ENCODE data around the gene HLA-B.
A peak's percentile ranks its signal among the peaks of the same experiment; 100 is the strongest.

Gene HLA-B

DNA sequence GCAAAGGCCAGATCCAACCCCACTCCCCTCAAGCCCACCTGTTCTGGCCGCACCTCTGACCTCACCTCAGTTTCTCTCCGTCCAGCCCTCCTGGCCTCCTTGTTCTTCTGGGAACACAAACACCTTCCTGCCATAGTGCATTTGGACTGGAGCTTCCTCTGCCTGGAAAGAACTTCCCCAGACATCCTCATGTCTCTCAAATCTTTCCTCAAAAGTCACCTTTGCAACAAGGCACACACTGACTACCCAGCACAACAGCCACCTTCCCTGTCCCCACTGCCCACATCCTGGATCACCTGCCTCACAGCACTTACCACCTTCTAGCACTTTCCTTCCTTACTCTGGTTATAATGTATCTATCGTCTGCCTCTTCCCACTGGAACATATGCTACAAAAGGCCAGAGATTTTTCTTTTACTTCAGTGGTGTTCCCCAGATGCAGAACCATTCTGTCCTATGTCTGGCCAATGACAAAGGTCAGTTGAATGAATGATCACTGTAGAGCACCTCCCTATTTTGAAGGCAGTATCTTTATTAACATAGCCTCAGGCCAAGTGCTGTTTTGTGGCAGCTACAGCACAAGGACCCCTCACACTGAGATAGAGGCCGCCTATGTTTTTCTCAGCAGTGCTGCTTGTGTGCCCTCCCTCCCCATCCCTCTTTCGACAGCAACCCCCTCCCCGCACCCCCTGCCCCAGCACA lies 4.1 kb downstream of the HLA-B start:
- peak overlapping the region; percentile 95 for H3K4me3 Mint-ChIP-seq
- peaks cover 48% of the 10 kb centered on the region for H3K36me3 Mint-ChIP-seq (ENCODE audit: low read depth)
- H3K4me1 Mint-ChIP-seq (ENCODE audit: low read depth): peaks cover 39% of the 10 kb centered on the region
- H3K27ac Mint-ChIP-seq: peak overlapping the region; percentile 78
- no peaks in the 10 kb centered on the region for H3K9me3 Mint-ChIP-seq
- no peaks in the 10 kb centered on the region for H3K27me3 Mint-ChIP-seq (ENCODE audit: low read depth)

DNA sequence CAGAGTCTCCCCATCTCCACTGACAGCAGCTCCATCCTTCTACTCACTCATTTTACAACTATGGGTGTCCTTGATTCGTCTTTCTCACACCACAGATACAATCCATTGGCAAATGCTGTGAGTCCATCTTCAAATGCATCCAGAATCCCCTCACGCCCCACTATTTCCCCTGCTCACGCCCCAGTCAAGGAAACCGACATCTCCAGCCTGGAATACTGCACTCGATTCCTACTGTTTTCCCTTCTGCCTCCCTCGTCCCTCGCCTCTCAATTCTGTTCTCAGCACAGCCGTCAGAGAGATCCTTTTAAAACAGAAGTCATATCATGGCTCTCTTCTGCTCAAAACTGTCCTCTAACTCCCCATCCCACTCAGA lies 4.7 kb downstream of the HLA-B start:
- Mint-ChIP-seq H3K36me3 (ENCODE audit: low read depth) (peaks cover 48% of the 10 kb centered on the region), H3K4me1 (ENCODE audit: low read depth) (peaks cover 36% of the 10 kb centered on the region), H3K9me3 (no peaks in the 10 kb centered on the region), H3K27me3 (ENCODE audit: low read depth) (no peaks in the 10 kb centered on the region), H3K4me3 (peak overlapping the region; percentile 95), H3K27ac (peak overlapping the region; percentile 78)

DNA sequence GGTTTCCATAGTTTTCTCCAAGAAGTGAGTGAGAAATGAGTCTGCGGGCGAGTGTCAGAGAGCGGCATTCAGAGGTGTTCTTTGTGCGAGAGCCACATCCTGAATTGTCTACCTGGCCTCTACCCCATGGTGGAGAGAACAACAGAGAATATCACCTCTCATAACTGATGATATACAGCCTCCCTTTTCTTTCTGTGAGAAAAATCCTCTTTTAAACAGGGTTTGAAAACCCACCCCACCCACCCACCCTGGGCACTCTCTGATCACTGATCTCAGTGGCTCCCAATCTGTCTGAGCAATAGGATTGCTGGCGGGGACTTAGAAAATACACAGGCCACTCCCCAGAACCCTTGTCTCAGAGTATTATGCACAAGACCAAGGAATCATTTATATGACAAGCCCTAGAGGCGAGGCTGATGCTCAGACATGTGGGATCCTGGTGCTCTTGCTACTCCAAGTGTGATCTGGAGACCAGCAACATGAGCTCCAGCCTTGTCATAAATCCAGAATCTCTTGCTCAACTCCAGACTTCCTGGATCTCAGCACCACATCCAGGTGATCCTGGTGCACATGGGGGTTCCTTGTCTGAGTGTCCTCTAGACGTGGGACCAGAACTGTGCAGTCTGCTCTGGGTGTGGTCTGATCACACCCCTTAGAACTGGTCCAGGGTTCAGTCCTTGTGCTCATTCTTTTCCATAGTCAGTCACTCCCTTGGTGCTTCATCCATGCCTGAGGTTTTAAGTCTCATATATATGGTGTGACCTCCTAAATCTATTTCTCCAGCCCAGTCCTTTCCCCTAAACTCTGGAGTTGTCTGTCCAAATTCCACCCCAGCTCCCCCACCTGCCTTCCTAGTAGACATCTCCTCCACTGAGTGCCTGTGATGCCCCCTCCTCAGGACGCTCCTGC lies 5.3 kb downstream of the HLA-B start:
- Mint-ChIP-seq H3K36me3 (ENCODE audit: low read depth) (peaks cover 45% of the 10 kb centered on the region), H3K4me3 (peak overlapping the region; percentile 95), H3K4me1 (ENCODE audit: low read depth) (peaks cover 36% of the 10 kb centered on the region), H3K27ac (peak overlapping the region; percentile 78), H3K9me3 (no peaks in the 10 kb centered on the region), H3K27me3 (ENCODE audit: low read depth) (peaks cover 3% of the 10 kb centered on the region)

DNA sequence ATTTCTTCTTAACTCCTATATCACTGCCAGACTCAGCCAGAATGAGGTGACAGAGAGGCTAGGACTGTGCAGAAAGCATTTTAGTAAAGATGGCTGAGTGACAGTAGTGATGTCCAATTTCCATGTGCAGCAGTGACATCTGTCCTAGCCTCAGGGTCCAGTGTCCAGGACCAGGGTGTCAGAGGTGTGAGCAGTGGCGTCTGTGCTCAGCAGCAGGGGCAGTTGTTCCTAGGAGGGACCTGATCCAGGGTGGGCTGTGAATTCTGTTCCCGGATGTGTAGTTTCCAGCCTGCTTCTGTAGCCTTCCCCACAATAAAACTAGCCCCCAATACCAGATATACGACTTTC lies 6.0 kb downstream of the HLA-B start:
- peaks cover 42% of the 10 kb centered on the region for H3K36me3 Mint-ChIP-seq (ENCODE audit: low read depth)
- H3K9me3 Mint-ChIP-seq: no peaks in the 10 kb centered on the region
- H3K4me1 Mint-ChIP-seq (ENCODE audit: low read depth): peaks cover 36% of the 10 kb centered on the region
- H3K27ac Mint-ChIP-seq: peak overlapping the region; percentile 10
- H3K27me3 Mint-ChIP-seq (ENCODE audit: low read depth): peaks cover 3% of the 10 kb centered on the region
- no peak overlapping the region for H3K4me3 Mint-ChIP-seq

DNA sequence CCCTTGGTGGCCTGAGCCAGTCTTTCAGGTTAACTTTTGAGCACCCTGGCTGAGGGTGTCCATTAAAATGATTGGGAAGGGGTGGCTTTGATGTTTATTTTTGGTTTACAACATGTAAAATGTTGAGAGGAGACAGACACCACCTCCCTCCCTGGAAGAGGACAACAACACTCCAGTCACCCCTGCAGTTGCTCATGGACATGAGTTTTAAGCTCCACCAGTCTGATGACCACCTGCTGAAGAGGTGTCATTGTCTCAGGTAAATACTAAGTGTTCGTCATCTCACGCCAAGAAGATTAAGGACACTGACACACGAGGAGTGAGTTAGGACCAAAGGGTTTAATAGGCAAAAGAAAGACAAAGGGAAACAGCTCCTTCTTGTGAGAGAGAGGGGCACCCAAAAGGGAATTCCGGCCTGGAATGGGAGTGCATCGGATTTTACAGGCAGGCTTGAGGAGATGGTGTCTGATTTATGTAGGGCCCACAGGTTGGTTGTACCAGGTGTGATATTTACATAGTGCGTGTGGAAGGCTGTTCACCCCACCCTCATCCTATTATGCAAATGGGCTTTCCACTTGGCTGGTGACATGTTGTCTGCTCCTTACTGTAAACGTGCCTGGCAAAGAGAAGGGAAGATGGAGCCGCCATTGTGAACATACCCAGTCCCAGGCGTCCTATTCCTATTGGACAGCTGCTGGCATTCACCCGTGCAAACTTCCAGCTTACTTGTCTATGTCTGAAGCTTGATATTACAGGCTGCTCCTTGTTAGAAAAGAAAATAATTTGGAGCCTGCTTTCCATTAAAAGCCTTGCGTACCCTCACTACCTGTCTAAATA lies 6.6 kb downstream of the HLA-B start:
- no peak overlapping the region for H3K27ac Mint-ChIP-seq
- H3K4me3 Mint-ChIP-seq: no peak overlapping the region
- H3K36me3 Mint-ChIP-seq (ENCODE audit: low read depth): peaks cover 36% of the 10 kb centered on the region
- H3K9me3 Mint-ChIP-seq: no peaks in the 10 kb centered on the region
- H3K4me1 Mint-ChIP-seq (ENCODE audit: low read depth): peaks cover 34% of the 10 kb centered on the region
- peaks cover 6% of the 10 kb centered on the region for H3K27me3 Mint-ChIP-seq (ENCODE audit: low read depth)

DNA sequence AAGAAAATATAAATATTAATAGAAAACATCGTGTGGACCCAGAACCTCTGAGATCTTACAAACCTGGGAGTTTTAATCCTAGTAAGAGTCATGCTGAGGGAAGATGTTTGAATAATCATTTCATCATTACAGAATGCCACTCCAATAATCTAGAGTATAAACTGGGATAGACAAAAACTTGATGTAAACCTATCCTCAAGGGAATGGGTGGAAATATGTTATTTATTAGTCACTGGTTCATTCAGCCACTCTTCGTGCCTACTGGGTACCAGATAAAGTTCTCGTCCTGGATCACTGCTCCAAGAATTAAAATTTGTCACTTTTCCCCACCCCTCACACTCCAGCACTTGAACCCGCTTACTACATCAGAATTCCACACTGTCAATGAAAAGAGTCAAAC lies 7.7 kb downstream of the HLA-B start:
- H3K27ac Mint-ChIP-seq: no peak overlapping the region
- no peaks in the 10 kb centered on the region for H3K9me3 Mint-ChIP-seq
- H3K4me3 Mint-ChIP-seq: no peak overlapping the region
- peaks cover 7% of the 10 kb centered on the region for H3K27me3 Mint-ChIP-seq (ENCODE audit: low read depth)
- peaks cover 24% of the 10 kb centered on the region for H3K4me1 Mint-ChIP-seq (ENCODE audit: low read depth)
- peaks cover 25% of the 10 kb centered on the region for H3K36me3 Mint-ChIP-seq (ENCODE audit: low read depth)

DNA sequence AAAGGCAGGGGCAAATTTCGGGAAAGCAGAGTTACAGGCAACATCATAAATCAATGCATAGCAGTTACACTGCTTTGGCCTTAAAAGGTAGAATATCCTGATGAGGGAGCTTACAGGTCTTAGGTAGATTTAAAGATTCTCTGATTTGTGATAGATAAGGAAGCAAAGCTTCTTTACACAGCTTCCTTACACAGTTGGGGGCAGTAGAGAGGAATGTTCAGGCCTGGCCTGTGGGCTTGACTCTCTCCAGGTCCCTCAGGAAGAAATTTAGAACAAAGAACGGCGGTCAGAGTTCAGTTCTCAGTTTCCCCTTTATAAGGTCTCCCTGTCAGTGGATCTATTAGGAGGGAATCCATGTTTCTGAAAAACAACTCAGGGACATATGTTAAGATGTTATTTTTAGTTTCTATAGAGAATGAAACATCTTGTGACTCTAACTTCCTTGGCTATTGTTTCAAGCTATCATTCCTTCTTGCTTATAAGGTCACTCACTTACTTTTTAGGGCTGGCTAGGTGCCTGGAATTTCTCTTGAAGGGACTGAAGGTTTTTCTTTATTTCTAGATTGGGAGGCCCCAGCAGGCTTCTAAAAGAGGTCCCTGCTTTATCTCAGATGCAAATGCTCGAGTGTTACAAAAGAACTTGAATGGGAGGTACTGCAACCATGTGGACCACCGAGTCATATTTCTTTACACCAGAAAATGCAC lies 11.8 kb downstream of the HLA-B start:
- H3K4me3 Mint-ChIP-seq: no peak overlapping the region
- peaks cover 5% of the 10 kb centered on the region for H3K36me3 Mint-ChIP-seq (ENCODE audit: low read depth)
- H3K27ac Mint-ChIP-seq: no peak overlapping the region
- peaks cover 8% of the 10 kb centered on the region for H3K9me3 Mint-ChIP-seq
- H3K4me1 Mint-ChIP-seq (ENCODE audit: low read depth): no peaks in the 10 kb centered on the region
- peaks cover 7% of the 10 kb centered on the region for H3K27me3 Mint-ChIP-seq (ENCODE audit: low read depth)

DNA sequence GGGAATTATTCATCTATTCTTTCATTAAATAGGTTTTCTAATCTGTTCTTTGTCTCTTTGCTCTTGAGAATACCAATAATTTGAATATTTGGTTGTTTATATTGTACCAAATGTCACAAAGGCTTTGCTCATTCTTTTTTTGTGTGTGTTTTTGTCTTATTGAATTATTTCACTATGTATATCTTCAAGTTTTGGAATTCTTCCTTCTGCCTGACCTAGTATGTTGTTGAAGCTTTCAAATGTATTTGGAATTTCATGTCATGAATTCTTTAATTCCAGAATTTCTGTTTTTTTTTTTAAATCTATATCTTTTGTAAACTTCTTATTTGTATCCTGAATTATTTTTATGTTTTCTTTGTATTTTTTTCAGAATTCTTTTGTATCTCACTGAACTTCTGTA lies 16.8 kb downstream of the HLA-B start:
- Mint-ChIP-seq H3K4me1 (ENCODE audit: low read depth) (no peaks in the 10 kb centered on the region), H3K4me3 (no peak overlapping the region), H3K27me3 (ENCODE audit: low read depth) (no peaks in the 10 kb centered on the region), H3K9me3 (peaks cover 53% of the 10 kb centered on the region), H3K36me3 (ENCODE audit: low read depth) (peaks cover 30% of the 10 kb centered on the region), H3K27ac (no peak overlapping the region)

DNA sequence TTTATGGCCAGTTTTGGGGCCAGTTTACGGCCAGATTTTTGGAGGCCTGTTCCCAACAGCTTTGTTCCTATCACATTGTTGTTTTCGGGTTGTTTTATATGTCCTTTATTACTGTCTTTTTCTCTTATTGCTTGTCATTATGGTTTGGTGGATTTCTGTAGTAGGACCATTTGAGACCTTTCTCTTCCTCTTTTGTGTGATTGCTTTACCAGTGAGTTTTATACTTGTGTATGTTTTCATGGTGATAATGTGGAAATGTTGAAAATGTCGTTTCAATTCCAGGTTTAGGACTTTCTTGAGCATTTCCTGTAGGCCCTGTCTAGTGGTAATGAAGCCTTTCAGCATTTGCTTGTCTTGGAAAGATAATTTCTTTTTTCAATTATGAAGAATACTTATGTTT lies 17.8 kb downstream of the HLA-B start:
- no peak overlapping the region for H3K4me3 Mint-ChIP-seq

DNA sequence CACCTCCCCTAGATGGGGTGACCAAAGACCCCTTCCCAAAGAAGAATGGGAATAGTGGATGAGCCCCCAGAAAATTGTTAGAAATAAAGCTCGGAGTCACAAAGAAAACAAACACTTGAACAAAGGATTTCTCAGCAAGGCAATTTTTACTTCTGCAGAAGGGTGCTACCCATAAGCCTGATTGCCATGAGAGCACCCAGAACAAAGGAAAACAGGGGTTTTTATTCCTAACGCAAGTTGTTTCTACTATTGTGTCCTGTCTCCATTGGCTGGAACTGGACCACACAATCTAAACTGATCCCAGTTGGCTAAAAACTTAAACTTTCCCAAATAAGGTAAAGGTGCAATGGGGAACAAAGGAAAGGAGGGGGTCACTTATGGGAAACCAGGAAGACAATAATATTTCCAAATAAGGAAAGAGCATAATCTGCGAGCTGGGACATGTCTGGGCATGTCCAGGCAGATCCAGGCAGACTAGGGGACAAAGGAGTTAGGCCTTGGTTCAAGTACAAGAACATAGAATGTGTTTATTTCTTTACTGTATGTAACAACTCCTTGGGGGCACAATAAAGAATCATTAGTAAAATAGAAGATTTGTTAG lies 20.0 kb downstream of the HLA-B start:
- Mint-ChIP-seq H3K4me3 (no peak overlapping the region), H3K27me3 (ENCODE audit: low read depth) (peaks cover 3% of the 10 kb centered on the region), H3K36me3 (ENCODE audit: low read depth) (peaks cover 35% of the 10 kb centered on the region), H3K27ac (no peak overlapping the region), H3K4me1 (ENCODE audit: low read depth) (peaks cover 11% of the 10 kb centered on the region), H3K9me3 (peaks cover 85% of the 10 kb centered on the region)

More for the DNA sequence above, 17.8 kb downstream of the HLA-B start:
- H3K9me3 Mint-ChIP-seq: peaks cover 63% of the 10 kb centered on the region
- peaks cover 35% of the 10 kb centered on the region for H3K36me3 Mint-ChIP-seq (ENCODE audit: low read depth)
- H3K4me1 Mint-ChIP-seq (ENCODE audit: low read depth): no peaks in the 10 kb centered on the region
- H3K27ac Mint-ChIP-seq: no peak overlapping the region
- H3K27me3 Mint-ChIP-seq (ENCODE audit: low read depth): peaks cover 3% of the 10 kb centered on the region

DNA sequence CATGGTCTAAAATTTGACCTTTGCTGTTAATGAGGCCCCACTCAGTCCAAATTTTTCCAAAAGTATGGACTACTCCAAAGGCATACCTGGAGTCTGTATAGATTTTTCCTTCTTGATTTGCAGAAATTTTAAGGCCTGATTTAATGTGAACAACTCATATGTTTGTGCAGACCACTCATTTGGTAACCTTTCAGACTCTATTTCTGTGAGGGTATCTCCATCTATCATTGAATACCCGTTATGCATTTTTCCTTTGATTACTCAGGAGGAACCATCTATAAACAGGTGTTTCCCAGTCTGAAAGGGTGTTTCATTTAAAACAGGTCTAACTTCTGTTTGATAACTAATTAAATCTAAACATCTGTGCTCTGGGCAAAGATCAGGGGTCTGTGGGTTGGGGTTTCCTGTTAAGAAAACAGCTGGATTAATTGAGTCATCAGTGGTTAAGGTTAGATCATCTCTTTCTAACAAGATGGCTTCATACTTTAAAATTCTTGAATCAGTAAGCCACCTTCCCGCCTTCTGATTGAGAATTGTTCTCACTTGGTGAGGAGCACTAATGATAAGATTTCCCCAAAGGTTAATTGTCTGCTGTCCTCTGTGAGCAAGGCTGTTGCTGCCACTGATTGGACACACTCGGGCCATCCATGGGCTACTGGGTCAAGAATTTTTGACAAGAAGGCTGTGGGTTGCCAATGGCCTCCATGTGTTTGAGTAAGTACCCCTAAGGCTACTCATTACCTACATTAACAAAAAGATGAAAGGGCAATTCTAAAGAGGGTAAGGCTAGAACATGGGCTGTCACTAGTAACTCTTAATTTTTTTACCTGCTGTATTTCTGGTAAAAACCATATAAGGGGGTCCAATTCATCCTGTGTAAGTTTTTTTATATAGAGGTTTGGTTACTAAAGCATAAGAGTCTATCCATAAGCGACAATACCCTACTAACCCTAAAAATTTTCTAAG lies 24.1 kb downstream of the HLA-B start:
- Mint-ChIP-seq H3K9me3 (peaks cover 84% of the 10 kb centered on the region), H3K36me3 (ENCODE audit: low read depth) (peaks cover 34% of the 10 kb centered on the region), H3K27ac (peak overlapping the region; percentile 42), H3K4me3 (no peak overlapping the region), H3K27me3 (ENCODE audit: low read depth) (peaks cover 3% of the 10 kb centered on the region), H3K4me1 (ENCODE audit: low read depth) (peaks cover 11% of the 10 kb centered on the region)

DNA sequence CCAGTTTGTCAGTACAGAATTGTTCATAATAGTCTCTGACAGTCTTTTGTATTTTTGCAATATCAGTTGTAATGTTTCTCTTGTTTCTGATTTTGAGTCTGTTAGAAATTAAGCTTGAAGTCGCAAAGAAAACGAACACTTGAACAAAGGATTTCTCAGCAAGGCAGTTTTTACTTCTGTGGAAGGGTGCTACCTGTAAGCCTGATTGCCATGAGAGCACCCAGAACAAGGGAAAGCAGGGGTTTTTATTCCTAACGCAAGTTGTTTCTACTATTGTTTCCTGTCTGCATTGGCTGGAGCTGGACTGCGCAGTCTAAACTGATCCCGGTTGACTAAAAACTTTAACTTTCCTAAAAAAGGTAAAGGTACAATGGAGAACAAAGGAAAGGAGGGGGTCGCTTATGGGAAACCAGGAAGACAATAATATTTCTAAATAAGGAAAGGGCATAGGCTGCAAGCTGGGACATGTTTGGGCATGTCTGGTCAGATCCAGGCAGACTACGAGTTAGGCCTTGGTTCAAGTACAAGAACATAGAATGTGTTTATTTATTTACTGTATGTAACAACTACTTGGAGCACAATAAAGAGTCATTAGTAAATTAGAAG lies 28.5 kb downstream of the HLA-B start:
- peaks cover 11% of the 10 kb centered on the region for H3K4me1 Mint-ChIP-seq (ENCODE audit: low read depth)

More for the DNA sequence above, 28.5 kb downstream of the HLA-B start:
- no peak overlapping the region for H3K27ac Mint-ChIP-seq
- no peak overlapping the region for H3K4me3 Mint-ChIP-seq
- H3K9me3 Mint-ChIP-seq: peaks cover 57% of the 10 kb centered on the region
- peaks cover 16% of the 10 kb centered on the region for H3K36me3 Mint-ChIP-seq (ENCODE audit: low read depth)
- H3K27me3 Mint-ChIP-seq (ENCODE audit: low read depth): peaks cover 16% of the 10 kb centered on the region

Data from T-helper 1 cell treated with Interleukin-12 subunit alpha and Interleukin-12 subunit beta and Interleukin-4 antibody, amounts not matched to agents 30 μg/mL and 1 μg/mL, for 36 hours (primary cell).